WTC11 (cell line): ENCODE data around the gene DCP1B. TPM values are rescaled to one million over a fixed set of nuclear protein-coding genes. Genes with fewer than 3 reads are reported as not detected.

Experiments
- ATAC-seq: fragments of 200-7000 bp; cut with Tn5 transposase; 2 replicates; pipeline ENCODE4 v1.10.0; 2021; ENCODE audit warnings: mild to moderate bottlenecking, moderate library complexity
- CTCF ChIA-PET: fragments of 300-600 bp; sonication (Branson Sonifier 250); formaldehyde crosslinking; loops from one replicate; lab custom pipeline; 2021; ENCODE audit warnings: antibody characterized with exemption; lab: Charles Lee
- POLR2A ChIA-PET: fragments of 350-600 bp; sonication (Branson Sonifier 250); formaldehyde crosslinking; loops from one replicate; lab custom pipeline; 2021; ENCODE audit warnings: antibody characterized with exemption; lab: Charles Lee
- DNase-seq: peaks from one replicate; pipeline ENCODE4 v3.0.0; 2021; ENCODE audit warnings: low spot score
- H3K27ac Mint-ChIP-seq: 2 replicates; pipeline ENCODE4 v1.8.0; 2021; ENCODE audit warnings: mixed read lengths
- H3K27me3 Mint-ChIP-seq: 2 replicates; pipeline ENCODE4 v1.8.0; 2021; ENCODE audit warnings: low read depth, mild to moderate bottlenecking, moderate library complexity, mixed read lengths
- H3K36me3 Mint-ChIP-seq: 2 replicates; pipeline ENCODE4 v1.8.0; 2021; ENCODE audit warnings: mixed read lengths
- H3K4me1 Mint-ChIP-seq: 2 replicates; pipeline ENCODE4 v1.8.0; 2022; ENCODE audit warnings: mixed read lengths
- H3K4me3 Mint-ChIP-seq: 2 replicates; pipeline ENCODE4 v1.8.0; 2021; ENCODE audit warnings: mild to moderate bottlenecking, moderate library complexity, mixed read lengths
- H3K9me3 Mint-ChIP-seq: 2 replicates; pipeline ENCODE4 v1.8.0; 2021; ENCODE audit warnings: mixed read lengths
- CBFB ChIP-seq: sonication (generic); formaldehyde crosslinking; IDR thresholded peaks from 2 replicates; pipeline ENCODE4 v1.8.1; 2022; ENCODE audit warnings: mild to moderate bottlenecking, low read depth, missing genetic modification reagents
- CREM ChIP-seq: sonication (generic); formaldehyde crosslinking; IDR thresholded peaks from 2 replicates; pipeline ENCODE4 v1.8.1; 2022; ENCODE audit warnings: mild to moderate bottlenecking, missing genetic modification reagents, moderate library complexity
- FOXK1 ChIP-seq: sonication (generic); formaldehyde crosslinking; IDR thresholded peaks from 2 replicates; pipeline ENCODE4 v1.8.0; 2022; ENCODE audit warnings: mild to moderate bottlenecking, moderate library complexity, missing genetic modification reagents
- GABPB1 ChIP-seq: sonication (generic); formaldehyde crosslinking; IDR thresholded peaks from 2 replicates; pipeline ENCODE4 v1.8.1; 2023; ENCODE audit warnings: mild to moderate bottlenecking, missing genetic modification reagents
- HMGA2 ChIP-seq: fragments of 250-450 bp; sonication (Bioruptor Pico); IDR thresholded peaks from 2 replicates; pipeline ENCODE4 v1.4.0; 2021; ENCODE audit warnings: mild to moderate bottlenecking, moderate library complexity
- JUN ChIP-seq: sonication (generic); formaldehyde crosslinking; IDR thresholded peaks from 2 replicates; pipeline ENCODE4 v1.8.0; 2023; ENCODE audit warnings: mild to moderate bottlenecking, missing genetic modification reagents
- MXD4 ChIP-seq: fragments of 250-450 bp; sonication (Bioruptor Pico); IDR thresholded peaks from 2 replicates; pipeline ENCODE4 v1.8.0; 2021; ENCODE audit warnings: mild to moderate bottlenecking, moderate library complexity, borderline replicate concordance
- PRRX2 ChIP-seq: fragments of 250-450 bp; sonication (Bioruptor Pico); IDR thresholded peaks from 2 replicates; pipeline ENCODE4 v1.8.0; 2021; ENCODE audit warnings: mild to moderate bottlenecking
- RORB ChIP-seq: fragments of 250-450 bp; sonication (Bioruptor Pico); IDR thresholded peaks from 2 replicates; pipeline ENCODE4 v1.9.0; 2021; ENCODE audit warnings: mild to moderate bottlenecking
- SMAD3 ChIP-seq: sonication (generic); formaldehyde crosslinking; IDR thresholded peaks from 2 replicates; pipeline ENCODE4 v1.8.0; 2022; ENCODE audit warnings: missing genetic modification reagents, mild to moderate bottlenecking, borderline replicate concordance
- TEAD4 ChIP-seq: sonication (generic); formaldehyde crosslinking; IDR thresholded peaks from 2 replicates; pipeline ENCODE4 v1.8.0; 2022; ENCODE audit warnings: mild to moderate bottlenecking, missing genetic modification reagents
- ZNF219 ChIP-seq: sonication (generic); formaldehyde crosslinking; IDR thresholded peaks from 2 replicates; pipeline ENCODE4 v1.8.0; 2023; ENCODE audit warnings: missing genetic modification reagents, mild to moderate bottlenecking, borderline replicate concordance
- ZNF671 ChIP-seq: fragments of 250-450 bp; sonication (Bioruptor Pico); IDR thresholded peaks from 2 replicates; pipeline ENCODE4 v1.8.0; 2021; ENCODE audit warnings: mild to moderate bottlenecking
- total RNA-seq: library from RNA; stranded (reverse); gene quantifications from 3 replicates; pipeline ENCODE4 v1.2.3, GENCODE V29; 2021
- TF ChIP-seq, protein P1 (sequence below): sonication (generic); formaldehyde crosslinking; IDR thresholded peaks from 2 replicates; pipeline ENCODE4 v1.8.1; 2023; ENCODE audit warnings: mild to moderate bottlenecking, missing genetic modification reagents
- TF ChIP-seq, protein P2 (sequence below): sonication (generic); formaldehyde crosslinking; IDR thresholded peaks from 2 replicates; pipeline ENCODE4 v1.8.0; 2022; ENCODE audit warnings: mild to moderate bottlenecking, missing genetic modification reagents
- TF ChIP-seq, protein P3 (sequence below): fragments of 250-450 bp; sonication (Bioruptor Pico); IDR thresholded peaks from 2 replicates; pipeline ENCODE4 v1.8.0; 2021; ENCODE audit warnings: mild to moderate bottlenecking
- TF ChIP-seq, protein P4 (sequence below): sonication (generic); formaldehyde crosslinking; conservative IDR thresholded peaks from 2 replicates; pipeline ENCODE4 v1.8.1; 2022; ENCODE audit warnings: mild to moderate bottlenecking, missing genetic modification reagents
- TF ChIP-seq, protein P5 (sequence below): sonication (generic); formaldehyde crosslinking; IDR thresholded peaks from 2 replicates; pipeline ENCODE4 v1.8.1; 2022; ENCODE audit warnings: mild to moderate bottlenecking, missing genetic modification reagents, moderate library complexity, borderline replicate concordance
- TF ChIP-seq, protein P6 (sequence below): sonication (generic); formaldehyde crosslinking; IDR thresholded peaks from 2 replicates; pipeline ENCODE4 v1.8.0; 2022; ENCODE audit warnings: mild to moderate bottlenecking, missing genetic modification reagents
- TF ChIP-seq, protein P7 (sequence below): sonication (generic); formaldehyde crosslinking; IDR thresholded peaks from 2 replicates; pipeline ENCODE4 v1.8.1; 2023; ENCODE audit warnings: mild to moderate bottlenecking, missing genetic modification reagents, moderate library complexity
- TF ChIP-seq, protein P8 (sequence below): sonication (generic); formaldehyde crosslinking; IDR thresholded peaks from 2 replicates; pipeline ENCODE4 v1.8.0; 2023; ENCODE audit warnings: missing genetic modification reagents
- TF ChIP-seq, protein P9 (sequence below): sonication (generic); formaldehyde crosslinking; IDR thresholded peaks from 2 replicates; pipeline ENCODE4 v1.8.1; 2023; ENCODE audit warnings: mild to moderate bottlenecking, missing genetic modification reagents, moderate library complexity
- TF ChIP-seq, protein P10 (sequence below): sonication (generic); formaldehyde crosslinking; IDR thresholded peaks from 2 replicates; pipeline ENCODE4 v1.8.1; 2022; ENCODE audit warnings: low read depth, mild to moderate bottlenecking, moderate library complexity, missing genetic modification reagents, borderline replicate concordance

DCP1B gene
- total RNA-seq, 1 experiment from 2014 or later: 25.1 TPM

DNA sequence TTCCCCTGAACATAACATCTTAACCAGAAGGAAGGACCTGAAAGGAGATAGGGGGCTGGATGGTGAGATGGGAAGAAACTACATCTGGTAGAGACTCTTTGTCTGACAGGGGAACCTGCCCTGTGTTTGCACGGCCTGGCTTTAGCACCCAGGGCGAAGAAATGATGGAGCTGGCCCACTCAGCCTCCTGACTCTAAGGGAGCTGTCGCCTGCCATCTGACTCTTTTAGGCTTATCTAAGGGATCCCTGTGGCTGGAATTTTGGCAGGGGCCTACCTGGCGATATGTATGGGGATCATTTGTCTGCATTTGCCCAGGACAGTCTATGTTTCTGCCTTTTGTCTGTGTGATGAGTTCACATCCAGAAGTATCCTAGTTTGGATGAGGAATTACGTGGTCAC lies 70.2 kb downstream of the DCP1B start:
- Mint-ChIP-seq H3K4me3 (no peak overlapping the region), H3K27ac (no peak overlapping the region), H3K27me3 (no peaks in the 10 kb centered on the region), H3K36me3 (no peaks in the 10 kb centered on the region), H3K4me1 (no peaks in the 10 kb centered on the region), H3K9me3 (no peaks in the 10 kb centered on the region)
- ChIA-PET CTCF (interaction anchor here (1.0 to 1.1 kb wide), 4 partner anchors 13 to 281 kb away, joined by 3 to 6 read pairs (median 5); no protein-coding TSS in a partner anchor), POLR2A (no interaction called here)
- ATAC-seq (no peak), DNase-seq (no peak)
- TF ChIP-seq, protein P1, sequence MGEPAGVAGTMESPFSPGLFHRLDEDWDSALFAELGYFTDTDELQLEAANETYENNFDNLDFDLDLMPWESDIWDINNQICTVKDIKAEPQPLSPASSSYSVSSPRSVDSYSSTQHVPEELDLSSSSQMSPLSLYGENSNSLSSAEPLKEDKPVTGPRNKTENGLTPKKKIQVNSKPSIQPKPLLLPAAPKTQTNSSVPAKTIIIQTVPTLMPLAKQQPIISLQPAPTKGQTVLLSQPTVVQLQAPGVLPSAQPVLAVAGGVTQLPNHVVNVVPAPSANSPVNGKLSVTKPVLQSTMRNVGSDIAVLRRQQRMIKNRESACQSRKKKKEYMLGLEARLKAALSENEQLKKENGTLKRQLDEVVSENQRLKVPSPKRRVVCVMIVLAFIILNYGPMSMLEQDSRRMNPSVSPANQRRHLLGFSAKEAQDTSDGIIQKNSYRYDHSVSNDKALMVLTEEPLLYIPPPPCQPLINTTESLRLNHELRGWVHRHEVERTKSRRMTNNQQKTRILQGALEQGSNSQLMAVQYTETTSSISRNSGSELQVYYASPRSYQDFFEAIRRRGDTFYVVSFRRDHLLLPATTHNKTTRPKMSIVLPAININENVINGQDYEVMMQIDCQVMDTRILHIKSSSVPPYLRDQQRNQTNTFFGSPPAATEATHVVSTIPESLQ (CRISPR knock-in tag): no peak
- TF ChIP-seq RORB (CRISPR knock-in tag) (no peak), FOXK1 (CRISPR knock-in tag) (no peak), SMAD3 (CRISPR knock-in tag) (no peak), CBFB (CRISPR knock-in tag) (no peak)
- TF ChIP-seq, protein P2, sequence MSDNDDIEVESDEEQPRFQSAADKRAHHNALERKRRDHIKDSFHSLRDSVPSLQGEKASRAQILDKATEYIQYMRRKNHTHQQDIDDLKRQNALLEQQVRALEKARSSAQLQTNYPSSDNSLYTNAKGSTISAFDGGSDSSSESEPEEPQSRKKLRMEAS (CRISPR knock-in tag): no peak

DNA sequence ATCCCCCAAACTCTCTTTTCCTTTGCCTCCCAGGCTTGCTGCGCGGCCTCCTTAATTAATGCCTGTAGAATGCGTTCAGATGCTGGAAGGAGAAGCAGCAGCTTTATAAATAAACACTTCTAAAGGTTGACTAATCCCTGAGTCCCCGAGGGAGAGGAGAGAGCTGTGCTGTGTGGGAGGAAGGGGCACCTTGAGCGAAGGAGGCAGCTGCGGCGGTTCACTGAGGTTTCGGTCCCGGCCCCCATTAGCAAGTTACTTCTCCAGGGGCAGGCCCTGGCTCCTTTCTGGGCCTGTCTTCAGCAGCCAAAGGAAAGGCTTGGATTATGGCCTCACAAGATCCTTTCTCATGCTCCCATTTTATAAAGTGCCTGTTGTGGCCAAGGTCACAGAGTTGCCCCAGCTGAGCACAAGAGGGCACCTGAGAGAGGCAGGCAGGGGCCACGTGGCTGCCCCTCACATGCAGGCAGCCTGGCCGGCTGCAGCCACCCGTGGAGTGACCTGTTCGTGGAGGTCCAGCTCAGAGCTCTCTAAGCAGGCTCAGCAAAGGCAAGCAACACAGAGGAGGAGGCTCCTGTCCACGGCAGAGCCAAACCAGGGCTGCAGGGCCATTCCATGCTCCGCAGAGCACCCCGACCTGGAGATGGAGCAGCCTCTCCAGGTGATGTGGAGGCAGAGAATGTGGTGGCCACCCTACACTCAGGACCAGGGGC lies 70.8 kb downstream of the DCP1B start:
- POLR2A ChIA-PET: no interaction called here
- peak; percentile 20; the same call in 1 of the 2 replicates for ATAC-seq
- CTCF ChIA-PET: interaction anchor here (1.0 to 1.1 kb wide), 3 partner anchors 12 to 280 kb away, joined by 4 to 6 read pairs (median 6); no protein-coding TSS in a partner anchor
- Mint-ChIP-seq H3K27ac (no peak overlapping the region), H3K9me3 (no peaks in the 10 kb centered on the region), H3K4me1 (no peaks in the 10 kb centered on the region), H3K27me3 (no peaks in the 10 kb centered on the region), H3K4me3 (no peak overlapping the region), H3K36me3 (no peaks in the 10 kb centered on the region)
- no peak for DNase-seq
- TF ChIP-seq, protein P3, sequence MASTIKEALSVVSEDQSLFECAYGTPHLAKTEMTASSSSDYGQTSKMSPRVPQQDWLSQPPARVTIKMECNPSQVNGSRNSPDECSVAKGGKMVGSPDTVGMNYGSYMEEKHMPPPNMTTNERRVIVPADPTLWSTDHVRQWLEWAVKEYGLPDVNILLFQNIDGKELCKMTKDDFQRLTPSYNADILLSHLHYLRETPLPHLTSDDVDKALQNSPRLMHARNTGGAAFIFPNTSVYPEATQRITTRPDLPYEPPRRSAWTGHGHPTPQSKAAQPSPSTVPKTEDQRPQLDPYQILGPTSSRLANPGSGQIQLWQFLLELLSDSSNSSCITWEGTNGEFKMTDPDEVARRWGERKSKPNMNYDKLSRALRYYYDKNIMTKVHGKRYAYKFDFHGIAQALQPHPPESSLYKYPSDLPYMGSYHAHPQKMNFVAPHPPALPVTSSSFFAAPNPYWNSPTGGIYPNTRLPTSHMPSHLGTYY (CRISPR knock-in tag): no peak
- TF ChIP-seq ZNF219 (CRISPR knock-in tag): no peak
- TF ChIP-seq, protein P4, sequence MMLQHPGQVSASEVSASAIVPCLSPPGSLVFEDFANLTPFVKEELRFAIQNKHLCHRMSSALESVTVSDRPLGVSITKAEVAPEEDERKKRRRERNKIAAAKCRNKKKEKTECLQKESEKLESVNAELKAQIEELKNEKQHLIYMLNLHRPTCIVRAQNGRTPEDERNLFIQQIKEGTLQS (CRISPR knock-in tag): no peak
- TF ChIP-seq MXD4 (CRISPR knock-in tag): no peak
- TF ChIP-seq, protein P5, sequence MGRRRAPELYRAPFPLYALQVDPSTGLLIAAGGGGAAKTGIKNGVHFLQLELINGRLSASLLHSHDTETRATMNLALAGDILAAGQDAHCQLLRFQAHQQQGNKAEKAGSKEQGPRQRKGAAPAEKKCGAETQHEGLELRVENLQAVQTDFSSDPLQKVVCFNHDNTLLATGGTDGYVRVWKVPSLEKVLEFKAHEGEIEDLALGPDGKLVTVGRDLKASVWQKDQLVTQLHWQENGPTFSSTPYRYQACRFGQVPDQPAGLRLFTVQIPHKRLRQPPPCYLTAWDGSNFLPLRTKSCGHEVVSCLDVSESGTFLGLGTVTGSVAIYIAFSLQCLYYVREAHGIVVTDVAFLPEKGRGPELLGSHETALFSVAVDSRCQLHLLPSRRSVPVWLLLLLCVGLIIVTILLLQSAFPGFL (CRISPR knock-in tag): no peak
- no peak for TF ChIP-seq CREM
- TF ChIP-seq, protein P2 (CRISPR knock-in tag): peak; percentile 24; the same call in 1 of the 2 replicates
- no peak for TF ChIP-seq HMGA2 (CRISPR knock-in tag)
- TF ChIP-seq GABPB1 (CRISPR knock-in tag): no peak
- TF ChIP-seq, protein P6, sequence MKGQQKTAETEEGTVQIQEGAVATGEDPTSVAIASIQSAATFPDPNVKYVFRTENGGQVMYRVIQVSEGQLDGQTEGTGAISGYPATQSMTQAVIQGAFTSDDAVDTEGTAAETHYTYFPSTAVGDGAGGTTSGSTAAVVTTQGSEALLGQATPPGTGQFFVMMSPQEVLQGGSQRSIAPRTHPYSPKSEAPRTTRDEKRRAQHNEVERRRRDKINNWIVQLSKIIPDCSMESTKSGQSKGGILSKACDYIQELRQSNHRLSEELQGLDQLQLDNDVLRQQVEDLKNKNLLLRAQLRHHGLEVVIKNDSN (CRISPR knock-in tag): peak; percentile 27; the same call in 1 of the 2 replicates
- TF ChIP-seq PRRX2 (CRISPR knock-in tag): no peak
- TF ChIP-seq, protein P7, sequence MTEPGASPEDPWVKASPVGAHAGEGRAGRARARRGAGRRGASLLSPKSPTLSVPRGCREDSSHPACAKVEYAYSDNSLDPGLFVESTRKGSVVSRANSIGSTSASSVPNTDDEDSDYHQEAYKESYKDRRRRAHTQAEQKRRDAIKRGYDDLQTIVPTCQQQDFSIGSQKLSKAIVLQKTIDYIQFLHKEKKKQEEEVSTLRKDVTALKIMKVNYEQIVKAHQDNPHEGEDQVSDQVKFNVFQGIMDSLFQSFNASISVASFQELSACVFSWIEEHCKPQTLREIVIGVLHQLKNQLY: no peak
- TF ChIP-seq, protein P8, sequence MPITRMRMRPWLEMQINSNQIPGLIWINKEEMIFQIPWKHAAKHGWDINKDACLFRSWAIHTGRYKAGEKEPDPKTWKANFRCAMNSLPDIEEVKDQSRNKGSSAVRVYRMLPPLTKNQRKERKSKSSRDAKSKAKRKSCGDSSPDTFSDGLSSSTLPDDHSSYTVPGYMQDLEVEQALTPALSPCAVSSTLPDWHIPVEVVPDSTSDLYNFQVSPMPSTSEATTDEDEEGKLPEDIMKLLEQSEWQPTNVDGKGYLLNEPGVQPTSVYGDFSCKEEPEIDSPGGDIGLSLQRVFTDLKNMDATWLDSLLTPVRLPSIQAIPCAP: no peak
- TF ChIP-seq, protein P9, sequence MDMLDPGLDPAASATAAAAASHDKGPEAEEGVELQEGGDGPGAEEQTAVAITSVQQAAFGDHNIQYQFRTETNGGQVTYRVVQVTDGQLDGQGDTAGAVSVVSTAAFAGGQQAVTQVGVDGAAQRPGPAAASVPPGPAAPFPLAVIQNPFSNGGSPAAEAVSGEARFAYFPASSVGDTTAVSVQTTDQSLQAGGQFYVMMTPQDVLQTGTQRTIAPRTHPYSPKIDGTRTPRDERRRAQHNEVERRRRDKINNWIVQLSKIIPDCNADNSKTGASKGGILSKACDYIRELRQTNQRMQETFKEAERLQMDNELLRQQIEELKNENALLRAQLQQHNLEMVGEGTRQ: peak; percentile 61; the same call in 1 of the 2 replicates
- TF ChIP-seq, protein P10, sequence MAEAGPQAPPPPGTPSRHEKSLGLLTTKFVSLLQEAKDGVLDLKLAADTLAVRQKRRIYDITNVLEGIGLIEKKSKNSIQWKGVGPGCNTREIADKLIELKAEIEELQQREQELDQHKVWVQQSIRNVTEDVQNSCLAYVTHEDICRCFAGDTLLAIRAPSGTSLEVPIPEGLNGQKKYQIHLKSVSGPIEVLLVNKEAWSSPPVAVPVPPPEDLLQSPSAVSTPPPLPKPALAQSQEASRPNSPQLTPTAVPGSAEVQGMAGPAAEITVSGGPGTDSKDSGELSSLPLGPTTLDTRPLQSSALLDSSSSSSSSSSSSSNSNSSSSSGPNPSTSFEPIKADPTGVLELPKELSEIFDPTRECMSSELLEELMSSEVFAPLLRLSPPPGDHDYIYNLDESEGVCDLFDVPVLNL (CRISPR knock-in tag): no peak
- no peak for TF ChIP-seq TEAD4
- no peak for TF ChIP-seq JUN
- no peak for TF ChIP-seq ZNF671 (CRISPR knock-in tag)
